Activated naive CD4-positive, alpha-beta T cell treated with anti-CD3 and anti-CD28 coated beads, Interleukin-2, amount 50 U/mL, for 72 hours (primary cell): ENCODE data around the gene DCTN2. TPM values are rescaled to one million over a fixed set of nuclear protein-coding genes. Genes with fewer than 3 reads are reported as not detected.

Experiments
- total RNA-seq, 2 donors: library from RNA; stranded (reverse); gene quantifications; one replicate each; pipeline ENCODE4 v1.2.3, GENCODE V29; 2022

Gene DCTN2
- total RNA-seq, 2 donors from 2014 or later = 77.1 to 122 TPM

Other genes starting within 250 kb of the DCTN2 start
- 10 to 100 TPM; 36.3 to 57.1 TPM for gene R3HDM2, start 116.1 kb downstream of the DCTN2 start, total RNA-seq
- not detected for gene INHBC, start 112.4 kb downstream of the DCTN2 start, total RNA-seq
- gene INHBE, start 91.9 kb downstream of the DCTN2 start, total RNA-seq = under 1 TPM; 0.18 to 0.23 TPM
- under 1 TPM in 1 of 2 donors, not detected in 1; 0.49 TPM for gene GLI1, start 87.4 kb downstream of the DCTN2 start, total RNA-seq
- 100 to 1,000 TPM; 151 to 195 TPM for gene ARHGAP9, start 67.3 kb downstream of the DCTN2 start, total RNA-seq
- 100 to 1,000 TPM; 267 to 292 TPM for gene MARS1, start 59.1 kb downstream of the DCTN2 start, total RNA-seq
- 10 to 100 TPM; 24.9 to 79.8 TPM for gene DDIT3, start 26.7 kb downstream of the DCTN2 start, total RNA-seq
- gene MBD6, start 24.4 kb downstream of the DCTN2 start, total RNA-seq = 10 to 100 TPM; 66.4 to 77.5 TPM
- gene KIF5A, start 2.9 kb upstream of the DCTN2 start, total RNA-seq = 1 to 10 TPM in 1 of 2 donors, under 1 TPM in 1; 0.75 to 3.4 TPM
- 10 to 100 TPM; 13.8 to 43.7 TPM for gene PIP4K2C, start 44.0 kb upstream of the DCTN2 start, total RNA-seq
- 10 to 100 TPM; 14.5 to 33.5 TPM for gene DTX3, start 57.6 kb upstream of the DCTN2 start, total RNA-seq
- gene ARHGEF25, start 64.2 kb upstream of the DCTN2 start, total RNA-seq = 1 to 10 TPM in 1 of 2 donors, under 1 TPM in 1; 0.68 to 4.8 TPM
- 1 to 10 TPM; 2.6 to 3.2 TPM for gene B4GALNT1, start 86.0 kb upstream of the DCTN2 start, total RNA-seq
- gene OS9, start 146.9 kb upstream of the DCTN2 start, total RNA-seq = 100 to 1,000 TPM in 1 of 2 donors, 10 to 100 TPM in 1; 87.1 to 116 TPM
- gene AGAP2, start 191.6 kb upstream of the DCTN2 start, total RNA-seq = 10 to 100 TPM; 28.9 to 38.4 TPM
- 10 to 100 TPM in 1 of 2 donors, 1 to 10 TPM in 1; 9.7 to 15.1 TPM for gene TSPAN31, start 197.8 kb upstream of the DCTN2 start, total RNA-seq
- 100 to 1,000 TPM; 183 to 191 TPM for gene CDK4, start 205.1 kb upstream of the DCTN2 start, total RNA-seq
- gene MARCHF9, start 207.9 kb upstream of the DCTN2 start, total RNA-seq = 10 to 100 TPM; 17.4 to 26.4 TPM
- 10 to 100 TPM in 1 of 2 donors, 1 to 10 TPM in 1; 7.6 to 14.7 TPM for gene CYP27B1, start 219.9 kb upstream of the DCTN2 start, total RNA-seq
- gene METTL1, start 224.9 kb upstream of the DCTN2 start, total RNA-seq = 10 to 100 TPM; 21.3 to 28.5 TPM
- 1 to 10 TPM; 3.1 to 3.6 TPM for gene EEF1AKMT3, start 225.4 kb upstream of the DCTN2 start, total RNA-seq
- gene TSFM, start 235.6 kb upstream of the DCTN2 start, total RNA-seq = 10 to 100 TPM; 35.9 to 50.2 TPM